Activated gamma-delta T cell (primary cell): ENCODE data around the gene SLC37A2.
"Not testable (repeated sequence)": the region's sequence is repeated elsewhere in the genome, so short reads cannot be mapped to it uniquely, and the experiment has no call there.

Experiments
- DNase-seq: peaks from one replicate; lab custom pipeline; 2025; lab: John Stamatoyannopoulos, UW

Gene SLC37A2

DNA sequence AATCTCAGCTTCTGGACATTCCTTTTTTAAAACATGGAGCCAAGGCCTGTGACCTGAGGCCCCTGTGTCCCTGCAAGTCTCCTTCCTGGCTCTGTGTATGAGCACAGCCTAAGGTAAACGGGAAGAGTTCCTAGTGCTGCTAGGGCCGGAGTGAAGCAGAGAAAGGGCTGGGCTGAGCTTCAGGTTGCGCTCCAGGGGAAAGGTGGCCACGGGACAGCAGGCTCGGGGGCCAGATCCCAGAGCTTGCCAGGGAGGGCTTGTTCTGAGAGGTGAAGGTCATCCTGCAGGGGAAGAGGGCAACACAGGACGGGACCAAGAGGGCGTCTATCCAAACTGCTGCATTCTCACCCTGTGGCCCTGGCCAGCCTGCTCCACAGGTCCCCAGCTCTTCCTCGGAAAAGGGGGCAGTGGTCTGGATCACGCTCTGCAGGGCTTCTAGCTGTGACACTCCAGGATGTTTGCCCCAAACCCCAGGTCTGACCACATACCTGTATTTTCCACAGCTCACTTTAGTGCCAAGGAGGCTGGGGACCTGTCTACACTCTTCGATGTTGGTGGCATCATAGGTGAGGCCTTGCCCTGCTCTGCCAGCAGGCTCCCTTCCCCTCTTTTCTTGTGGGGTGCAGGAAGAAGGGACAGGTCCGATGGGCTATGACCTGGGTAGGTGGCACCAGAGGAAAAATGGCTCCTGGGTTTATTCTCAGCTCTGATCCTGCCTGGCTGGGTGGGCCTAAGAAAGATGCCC, 20.4 kb downstream of the SLC37A2 start:
- no peak for DNase-seq

DNA sequence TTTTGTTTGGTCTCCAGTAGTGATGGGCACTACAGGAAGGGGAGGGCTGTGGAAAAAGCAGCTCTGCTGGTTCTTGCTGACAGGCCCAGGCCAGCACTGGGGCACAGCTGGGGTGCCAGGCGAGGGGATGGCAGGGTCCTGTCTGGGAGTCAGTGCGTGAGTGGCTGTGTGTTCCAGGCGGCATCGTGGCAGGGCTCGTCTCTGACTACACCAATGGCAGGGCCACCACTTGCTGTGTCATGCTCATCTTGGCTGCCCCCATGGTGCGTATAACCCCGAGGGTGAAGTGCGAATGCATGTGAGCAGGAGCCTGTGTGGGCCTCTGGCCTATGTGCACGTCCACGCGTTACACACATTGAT, 20.9 kb downstream of the SLC37A2 start:
- no peak for DNase-seq

DNA sequence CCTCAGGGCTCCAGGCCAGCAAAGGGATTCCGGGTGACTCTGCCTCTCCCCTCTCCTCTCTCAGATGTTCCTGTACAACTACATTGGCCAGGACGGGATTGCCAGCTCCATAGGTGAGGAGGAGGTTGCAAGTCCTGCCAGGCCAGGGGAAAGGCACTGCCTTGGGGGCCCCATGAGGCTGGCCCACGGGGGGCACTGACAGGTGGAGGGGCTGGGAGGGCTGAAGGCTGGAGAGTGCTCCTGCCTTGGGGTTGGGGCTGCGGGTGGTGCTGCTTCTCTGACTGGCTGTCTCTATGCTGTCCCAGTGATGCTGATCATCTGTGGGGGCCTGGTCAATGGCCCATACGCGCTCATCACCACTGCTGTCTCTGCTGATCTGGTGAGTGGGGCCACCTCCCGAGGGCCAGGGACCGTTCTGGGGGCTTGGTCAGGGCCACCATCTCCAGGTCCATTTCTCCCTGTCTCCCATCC, 21.7 kb downstream of the SLC37A2 start:
- no peak for DNase-seq

DNA sequence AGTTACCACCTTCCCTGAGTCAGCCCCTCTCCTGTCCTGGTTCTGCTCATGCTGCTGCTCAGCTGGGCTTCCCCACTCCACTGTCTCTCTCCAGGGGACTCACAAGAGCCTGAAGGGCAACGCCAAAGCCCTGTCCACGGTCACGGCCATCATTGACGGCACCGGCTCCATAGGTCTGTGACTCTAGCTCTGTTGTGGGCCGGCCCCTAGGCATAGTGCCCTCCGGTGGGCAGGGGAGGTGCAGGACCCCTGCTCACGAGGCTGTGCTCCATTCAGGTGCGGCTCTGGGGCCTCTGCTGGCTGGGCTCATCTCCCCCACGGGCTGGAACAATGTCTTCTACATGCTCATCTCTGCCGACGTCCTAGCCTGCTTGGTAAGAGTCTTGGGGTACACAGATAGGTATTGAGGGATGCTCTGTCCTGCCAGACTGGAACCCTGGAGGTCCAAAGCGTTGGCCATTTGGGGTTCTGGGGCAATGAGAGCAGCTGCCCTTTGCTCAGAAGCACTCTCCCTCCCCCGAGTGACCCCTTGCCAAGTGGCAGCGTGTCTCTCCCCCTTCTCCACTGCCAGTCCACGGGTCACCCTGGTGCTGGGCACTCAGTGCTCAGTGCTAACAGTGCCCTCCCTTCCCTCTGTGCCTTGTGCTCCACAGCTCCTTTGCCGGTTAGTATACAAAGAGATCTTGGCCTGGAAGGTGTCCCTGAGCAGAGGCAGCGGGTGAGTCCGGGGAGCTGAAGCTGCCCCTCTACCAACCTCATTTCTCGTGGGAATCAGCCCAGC, 22.4 kb downstream of the SLC37A2 start:
- DNase-seq, result no peak

DNA sequence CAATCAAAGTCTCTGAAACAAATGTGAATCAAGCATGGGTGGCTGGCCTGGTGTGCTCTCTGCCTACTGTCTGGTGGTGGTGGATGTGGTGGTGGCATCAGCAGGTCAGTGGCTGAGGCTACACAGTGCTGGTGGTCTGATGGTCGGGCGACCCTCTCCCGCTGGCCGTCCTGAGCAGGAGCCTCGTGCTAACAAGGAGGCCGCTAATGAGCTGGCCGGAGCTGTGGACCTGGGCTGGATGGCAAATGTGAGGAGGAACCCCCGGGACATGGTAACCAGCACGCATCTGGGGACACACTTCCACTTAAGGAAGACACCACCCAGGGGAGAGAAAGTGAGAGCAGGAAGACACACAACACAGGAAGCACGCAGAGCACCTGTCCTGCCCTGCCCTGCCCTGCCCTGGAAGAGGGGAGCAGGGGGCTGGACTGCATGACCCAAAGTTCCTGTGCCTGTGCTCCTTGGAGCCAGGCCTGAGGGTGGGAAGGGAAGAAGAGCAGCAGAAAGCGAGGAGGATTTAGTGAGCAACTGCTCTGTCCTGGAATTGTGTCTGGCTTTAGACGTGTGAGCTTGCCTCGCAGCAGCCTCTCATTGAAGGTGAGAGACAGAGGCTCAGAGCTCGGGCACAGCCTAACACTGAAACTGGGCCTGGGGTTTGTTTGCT, 23.7 kb downstream of the SLC37A2 start:
- DNase-seq, result no peak

DNA sequence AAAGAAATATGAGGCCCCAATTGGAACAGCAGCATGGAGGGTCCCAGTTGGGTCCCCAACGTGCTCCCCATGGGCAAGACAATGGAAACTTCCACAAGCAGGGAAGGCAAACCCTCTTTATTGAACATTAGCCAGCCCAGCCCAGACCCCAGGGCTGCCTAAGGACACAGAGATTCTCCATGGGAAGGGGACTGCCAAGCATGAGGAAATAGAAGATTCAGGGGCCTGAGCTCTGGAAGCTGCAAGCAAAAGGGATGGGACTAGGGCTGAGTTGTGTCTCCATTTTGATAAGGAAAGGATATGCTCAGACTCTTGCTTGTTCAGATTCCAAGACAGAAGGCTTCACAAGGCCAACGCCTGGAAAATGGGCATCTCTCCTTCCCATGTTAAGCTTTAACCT, 25.0 kb downstream of the SLC37A2 start:
- no peak for DNase-seq

DNA sequence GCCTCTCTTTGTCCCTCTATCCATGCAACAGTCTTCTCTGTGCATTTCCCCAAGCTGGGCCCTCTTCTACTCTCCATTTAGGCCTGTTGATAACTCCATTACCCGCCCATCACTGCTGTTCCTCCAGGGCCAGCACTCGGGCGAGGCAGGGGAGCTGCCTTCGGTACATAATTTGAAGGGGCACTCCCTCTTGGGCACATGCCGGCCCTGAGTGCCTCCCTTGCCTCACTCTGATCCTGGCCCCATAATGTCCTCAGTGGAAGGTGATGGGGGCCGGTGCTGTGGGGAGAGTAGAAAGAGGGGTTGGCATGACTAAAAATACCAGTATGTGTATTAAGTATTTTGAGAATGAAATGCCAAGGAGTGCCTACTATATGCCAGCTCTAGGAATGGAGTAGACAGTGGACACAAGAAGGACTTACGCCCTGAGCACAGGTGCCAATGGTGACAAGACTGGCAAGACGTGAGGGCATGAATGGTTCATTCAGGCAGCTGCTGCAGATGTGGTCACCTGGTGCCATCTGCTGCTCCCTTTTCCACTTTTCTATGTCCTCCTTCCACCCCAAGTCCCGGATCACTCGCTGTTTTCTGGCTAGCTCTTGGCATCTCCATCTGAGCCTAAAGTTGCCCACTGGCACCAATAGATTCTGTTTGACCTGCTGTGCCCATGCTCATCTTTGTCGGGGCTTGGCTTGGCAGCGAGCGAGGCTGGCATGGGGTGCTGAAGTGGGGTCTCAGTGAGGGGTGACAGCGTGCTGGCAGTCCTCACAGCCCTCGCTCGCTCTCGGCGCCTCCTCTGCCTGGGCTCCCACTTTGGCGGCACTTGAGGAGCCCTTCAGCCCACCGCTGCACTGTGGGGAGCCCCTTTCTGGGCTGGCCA, 25.7 kb downstream of the SLC37A2 start:
- no peak for DNase-seq

DNA sequence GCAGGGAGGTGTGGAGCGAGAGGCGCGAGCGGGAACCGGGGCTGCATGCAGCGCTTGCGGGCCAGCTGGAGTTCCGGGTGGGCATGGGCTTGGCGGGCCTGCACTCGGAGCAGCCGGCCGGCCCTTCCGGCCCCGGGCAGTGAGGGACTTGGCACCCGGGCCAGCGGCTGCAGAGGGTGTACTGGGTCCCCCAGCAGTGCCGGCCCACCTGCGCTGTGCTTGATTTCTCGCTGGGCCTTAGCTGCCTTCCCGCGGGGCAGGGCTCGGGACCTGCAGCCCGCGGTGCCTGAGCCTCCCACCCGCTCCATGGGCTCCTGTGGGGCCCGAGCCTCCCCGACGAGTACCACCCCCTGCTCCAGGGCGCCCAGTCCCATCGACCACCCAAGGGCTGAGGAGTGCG, 26.4 kb downstream of the SLC37A2 start:
- DNase-seq, result not testable (repeated sequence)

DNA sequence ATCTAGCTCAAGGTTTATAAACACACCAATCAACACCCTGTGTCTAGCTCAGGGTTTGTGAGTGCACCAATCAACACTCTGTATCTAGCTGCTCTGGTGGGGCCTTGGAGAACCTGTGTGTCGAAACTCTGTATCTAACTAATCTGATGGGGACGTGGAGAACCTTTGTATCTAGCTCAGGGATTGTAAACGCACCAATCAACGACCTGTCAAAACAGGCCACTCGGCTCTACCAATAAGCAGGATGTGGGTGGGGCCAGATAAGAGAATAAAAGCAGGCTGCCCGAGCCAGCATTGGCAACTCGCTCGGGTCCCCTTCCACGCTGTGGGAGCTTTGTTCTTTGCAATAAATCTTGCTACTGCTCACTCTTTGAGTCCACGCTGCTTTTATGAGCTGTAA, 27.0 kb downstream of the SLC37A2 start:
- not testable (repeated sequence) for DNase-seq

DNA sequence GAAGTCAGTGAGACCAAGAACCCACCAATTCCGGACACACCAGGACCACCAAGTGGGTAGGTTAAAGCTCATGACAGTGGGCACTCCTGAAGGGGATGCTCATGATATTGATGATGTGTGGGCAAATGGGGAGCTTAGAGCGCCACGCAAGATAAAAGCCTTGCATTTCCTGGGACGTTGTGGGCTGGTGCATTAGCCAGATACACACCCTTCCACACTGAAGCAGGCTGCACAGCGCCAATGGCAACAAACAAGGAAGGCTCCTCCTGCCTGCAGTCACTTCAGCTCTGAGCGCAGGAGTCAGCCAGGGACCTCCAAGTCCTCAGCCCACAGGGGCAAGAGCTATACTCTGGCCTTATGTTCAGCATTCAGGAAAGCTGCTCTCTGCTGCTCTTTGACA, 27.7 kb downstream of the SLC37A2 start:
- no peak for DNase-seq

DNA sequence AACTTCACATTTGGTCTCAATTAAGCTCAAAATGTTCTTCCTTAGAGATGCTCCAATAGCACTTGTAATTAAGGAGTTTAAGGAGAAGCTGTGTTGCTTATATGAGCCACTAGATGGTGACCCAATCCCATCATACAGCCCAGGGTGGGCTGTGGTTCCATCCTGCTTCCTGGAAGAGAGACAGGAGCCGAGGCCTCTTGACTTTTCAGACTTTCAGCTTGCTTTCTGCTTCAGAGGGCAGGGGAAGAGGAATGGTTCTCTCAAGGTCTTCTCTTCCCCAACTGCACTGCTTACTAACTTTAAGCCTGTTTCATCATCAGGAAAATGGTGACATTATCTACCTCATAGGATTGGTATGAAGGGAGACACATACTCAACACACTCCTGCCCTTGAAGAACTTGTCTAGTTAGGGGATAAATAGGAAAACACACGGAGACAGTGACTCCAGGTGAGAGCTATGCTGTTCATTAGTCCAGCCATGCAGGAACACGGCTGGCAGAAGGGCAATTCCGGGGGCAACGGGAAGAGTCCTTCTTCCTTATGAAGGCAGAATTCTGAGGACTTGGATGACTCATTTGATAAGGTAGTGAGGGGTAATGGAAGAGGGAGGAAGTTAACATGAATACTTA, 28.3 kb downstream of the SLC37A2 start:
- no peak for DNase-seq

DNA sequence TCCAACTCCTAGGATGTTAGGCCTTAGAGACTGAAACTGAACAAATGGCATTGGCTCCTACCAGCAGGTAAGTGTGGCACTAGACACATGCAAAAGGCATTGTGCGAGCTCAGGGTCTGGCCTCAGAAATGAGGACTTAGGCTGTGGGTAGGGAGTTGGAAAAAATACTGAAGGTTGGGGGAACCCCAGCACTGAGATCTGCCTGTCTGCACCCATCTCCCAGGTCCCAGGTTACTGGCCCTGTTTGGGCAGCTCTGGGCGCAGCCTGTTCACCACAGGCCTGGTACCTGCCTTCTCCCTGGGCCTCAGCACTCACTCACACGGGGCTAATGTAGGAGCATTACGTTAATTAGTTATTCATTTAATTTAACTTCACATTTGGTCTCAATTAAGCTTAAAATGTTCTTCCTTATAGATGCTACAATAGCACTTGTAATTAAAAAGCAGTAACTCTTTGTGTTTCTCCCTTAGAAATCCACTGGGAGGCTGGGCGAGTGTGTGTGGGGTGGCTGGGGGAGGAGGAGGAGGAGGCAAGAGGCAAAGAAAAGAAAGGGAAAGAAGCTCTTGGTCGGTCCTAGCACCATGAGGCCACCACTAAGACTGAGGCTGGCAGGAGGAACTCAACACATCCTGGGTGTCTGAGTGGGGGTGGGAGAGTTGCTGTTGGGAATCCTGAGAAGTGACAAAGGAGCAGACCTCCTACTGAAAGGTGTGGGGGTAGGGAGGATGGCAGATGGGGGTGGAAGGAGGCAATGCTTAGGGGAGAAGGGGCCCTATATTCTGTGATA, 29.0 kb downstream of the SLC37A2 start:
- DNase-seq, result no peak

DNA sequence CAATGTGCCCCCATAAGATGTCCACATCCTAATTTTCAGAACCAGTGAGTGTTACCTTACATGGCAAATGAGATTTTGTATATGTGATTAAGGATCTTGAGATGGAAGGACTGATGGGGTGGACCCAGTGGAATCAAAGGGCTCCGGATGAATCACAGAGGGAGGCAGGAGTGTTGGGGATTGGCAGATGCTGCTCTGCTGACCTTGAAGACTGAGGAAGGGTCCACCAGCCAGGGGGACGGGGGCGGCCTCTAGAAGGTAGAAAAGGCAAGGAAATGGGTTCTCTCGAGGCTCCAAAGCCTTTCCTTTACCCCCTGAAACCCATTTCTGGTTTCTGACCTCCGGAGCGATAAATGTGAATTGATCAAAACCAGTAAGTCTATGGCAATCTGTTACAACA, 29.6 kb downstream of the SLC37A2 start:
- DNase-seq, result no peak

DNA sequence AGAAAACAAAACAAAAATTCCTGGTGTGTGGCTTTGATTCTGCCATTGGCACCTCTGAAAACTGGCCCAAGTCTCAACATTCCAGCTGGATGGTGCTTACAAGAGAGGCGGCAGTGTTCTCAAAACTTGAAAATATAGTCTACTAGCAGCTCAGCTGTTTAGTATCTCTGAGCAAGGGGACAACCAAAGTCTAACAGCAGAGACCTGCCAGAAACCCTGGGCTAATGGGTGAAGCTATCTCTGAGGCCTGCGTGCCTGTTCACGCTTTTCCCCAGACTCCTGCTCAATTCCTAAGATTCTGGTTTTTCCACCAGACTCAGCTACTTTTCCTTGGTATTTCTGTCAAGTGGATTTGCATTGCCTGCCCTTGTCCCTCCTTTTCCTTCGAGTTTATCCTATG, 30.4 kb downstream of the SLC37A2 start:
- no peak for DNase-seq

DNA sequence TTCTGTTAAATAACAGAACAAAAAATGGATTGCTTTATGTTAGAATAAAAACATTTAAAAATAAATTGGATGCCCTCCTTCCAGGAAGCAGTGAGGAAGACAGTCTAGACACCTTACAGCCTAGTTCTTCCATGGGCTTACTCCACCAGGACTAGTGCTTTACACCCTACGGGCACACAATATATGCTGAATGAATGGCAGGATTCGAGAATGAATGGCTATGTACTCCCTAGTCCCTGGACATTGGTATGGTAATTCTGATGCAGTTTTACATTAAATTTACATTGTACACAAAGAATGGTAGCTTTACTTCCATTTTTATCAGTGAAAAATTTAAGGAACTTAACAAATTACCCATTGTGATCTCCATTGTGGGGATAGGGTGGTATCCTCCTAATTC, 31.6 kb downstream of the SLC37A2 start:
- DNase-seq, result no peak

DNA sequence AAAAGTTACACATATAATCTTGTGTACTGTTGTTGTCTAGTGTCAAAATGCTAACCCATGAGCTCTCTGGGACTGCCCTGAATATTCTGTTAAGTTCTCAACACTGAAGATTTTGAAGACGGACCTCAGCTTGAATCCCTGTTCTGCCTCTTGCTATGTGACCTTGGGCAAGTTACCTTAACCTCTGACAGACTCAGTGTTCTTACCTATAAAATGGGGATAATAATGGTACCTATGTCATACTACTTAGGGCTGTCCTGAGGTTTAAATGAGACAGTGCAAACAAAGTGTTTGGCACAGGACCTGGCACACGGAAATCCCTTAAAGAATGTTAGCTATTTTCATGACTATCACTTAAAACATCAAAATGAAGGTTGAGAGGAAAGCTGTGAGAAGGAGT, 37.0 kb downstream of the SLC37A2 start:
- no peak for DNase-seq

DNA sequence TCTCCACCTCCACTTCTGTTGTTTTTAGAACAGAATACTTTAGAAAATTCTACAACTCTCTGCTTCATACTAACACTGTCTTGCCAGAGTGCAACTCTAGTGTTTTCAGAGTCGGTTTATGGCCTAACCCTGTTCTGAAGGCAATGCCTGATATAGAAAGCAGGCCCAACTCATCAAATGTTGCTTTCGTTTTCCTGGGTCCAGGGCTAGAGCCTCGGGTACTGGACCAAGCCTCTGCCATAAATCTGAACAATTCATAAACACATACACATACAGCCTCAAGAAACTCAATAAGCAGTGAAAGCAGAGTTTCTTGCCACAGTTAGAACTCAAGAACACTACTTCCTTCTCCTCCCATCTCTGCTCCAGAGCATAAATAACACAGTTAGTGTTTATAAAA, 38.5 kb downstream of the SLC37A2 start:
- no peak for DNase-seq

DNA sequence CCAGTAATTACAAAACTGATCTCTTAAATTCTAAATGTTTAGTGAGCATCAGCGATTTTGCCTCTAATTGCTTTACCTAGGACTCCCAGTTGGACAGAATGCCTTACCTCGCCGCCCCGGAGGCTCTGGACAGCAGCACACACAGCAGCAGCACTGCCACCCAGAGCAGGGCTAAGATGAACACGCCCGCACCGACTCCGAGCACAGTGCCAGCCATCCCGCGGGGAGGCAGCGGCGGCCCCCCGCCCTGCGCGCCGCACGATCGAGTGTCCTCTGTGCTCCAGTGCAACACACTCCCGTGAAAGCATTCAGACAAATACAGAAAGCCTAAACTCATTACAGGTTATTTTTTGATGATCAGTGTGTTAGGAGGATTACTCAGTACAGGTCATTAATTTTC, 38.9 kb downstream of the SLC37A2 start:
- DNase-seq, result no peak

DNA sequence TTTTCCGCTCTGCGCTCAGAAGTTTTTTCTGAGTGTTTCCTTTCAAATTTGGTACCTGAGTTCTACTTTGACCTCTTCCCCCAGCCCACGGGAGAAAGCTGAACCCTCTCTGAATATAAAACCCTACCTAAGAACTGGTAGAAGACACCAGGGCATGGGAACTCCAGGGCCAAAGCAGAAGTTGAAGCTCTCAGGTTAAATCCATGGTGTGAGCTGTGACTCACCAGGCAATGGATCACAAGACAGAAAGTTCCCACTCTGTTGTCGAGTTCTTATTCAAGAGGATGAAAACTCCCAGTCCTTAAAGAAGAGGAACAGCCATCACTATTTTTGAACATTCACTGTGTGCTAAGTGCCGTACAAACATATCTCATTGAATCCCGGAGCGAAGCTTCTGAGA, 39.4 kb downstream of the SLC37A2 start:
- DNase-seq, result no peak

DNA sequence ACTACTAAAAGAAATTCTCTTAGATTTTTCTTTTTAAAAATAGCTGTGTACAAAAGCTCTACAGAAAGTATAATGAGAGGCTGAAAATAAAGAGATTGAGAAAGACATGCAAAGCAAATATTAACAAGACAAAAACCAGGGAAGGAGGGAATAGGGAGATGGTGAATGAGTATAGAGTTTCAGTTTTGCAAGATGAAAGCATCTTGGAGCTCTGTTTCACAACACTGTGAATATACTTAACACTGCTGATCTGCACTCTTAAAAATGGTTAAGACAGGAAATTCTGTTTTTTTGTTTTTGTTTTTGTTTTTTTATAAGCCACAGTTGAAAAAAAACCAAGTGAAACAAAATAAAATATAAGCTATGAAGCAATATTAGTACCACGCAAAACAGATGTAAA, 42.8 kb downstream of the SLC37A2 start:
- DNase-seq, result no peak

DNA sequence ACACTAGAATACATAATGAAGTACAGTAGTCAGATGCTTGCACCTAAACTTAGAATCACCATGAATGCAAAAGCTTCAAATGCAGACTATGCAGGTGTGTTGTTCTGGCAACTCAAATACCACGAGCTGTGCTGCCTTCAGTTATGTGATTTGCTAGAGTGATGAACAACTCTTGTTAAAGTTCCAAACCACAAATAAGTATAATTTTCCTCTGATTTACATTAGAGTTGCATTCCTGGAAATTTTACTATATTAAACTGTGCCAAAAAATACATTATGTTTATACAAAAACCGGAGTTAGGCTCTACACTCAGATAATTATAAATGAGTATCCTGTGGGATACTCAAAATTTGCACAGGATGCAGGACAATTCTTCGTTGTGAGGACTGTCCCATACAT, 45.4 kb downstream of the SLC37A2 start:
- DNase-seq, result no peak
